ENCODE results near the gene PCDH7.

Gene PCDH7, protein sequence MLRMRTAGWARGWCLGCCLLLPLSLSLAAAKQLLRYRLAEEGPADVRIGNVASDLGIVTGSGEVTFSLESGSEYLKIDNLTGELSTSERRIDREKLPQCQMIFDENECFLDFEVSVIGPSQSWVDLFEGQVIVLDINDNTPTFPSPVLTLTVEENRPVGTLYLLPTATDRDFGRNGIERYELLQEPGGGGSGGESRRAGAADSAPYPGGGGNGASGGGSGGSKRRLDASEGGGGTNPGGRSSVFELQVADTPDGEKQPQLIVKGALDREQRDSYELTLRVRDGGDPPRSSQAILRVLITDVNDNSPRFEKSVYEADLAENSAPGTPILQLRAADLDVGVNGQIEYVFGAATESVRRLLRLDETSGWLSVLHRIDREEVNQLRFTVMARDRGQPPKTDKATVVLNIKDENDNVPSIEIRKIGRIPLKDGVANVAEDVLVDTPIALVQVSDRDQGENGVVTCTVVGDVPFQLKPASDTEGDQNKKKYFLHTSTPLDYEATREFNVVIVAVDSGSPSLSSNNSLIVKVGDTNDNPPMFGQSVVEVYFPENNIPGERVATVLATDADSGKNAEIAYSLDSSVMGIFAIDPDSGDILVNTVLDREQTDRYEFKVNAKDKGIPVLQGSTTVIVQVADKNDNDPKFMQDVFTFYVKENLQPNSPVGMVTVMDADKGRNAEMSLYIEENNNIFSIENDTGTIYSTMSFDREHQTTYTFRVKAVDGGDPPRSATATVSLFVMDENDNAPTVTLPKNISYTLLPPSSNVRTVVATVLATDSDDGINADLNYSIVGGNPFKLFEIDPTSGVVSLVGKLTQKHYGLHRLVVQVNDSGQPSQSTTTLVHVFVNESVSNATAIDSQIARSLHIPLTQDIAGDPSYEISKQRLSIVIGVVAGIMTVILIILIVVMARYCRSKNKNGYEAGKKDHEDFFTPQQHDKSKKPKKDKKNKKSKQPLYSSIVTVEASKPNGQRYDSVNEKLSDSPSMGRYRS (N-terminal part only)

DNA sequence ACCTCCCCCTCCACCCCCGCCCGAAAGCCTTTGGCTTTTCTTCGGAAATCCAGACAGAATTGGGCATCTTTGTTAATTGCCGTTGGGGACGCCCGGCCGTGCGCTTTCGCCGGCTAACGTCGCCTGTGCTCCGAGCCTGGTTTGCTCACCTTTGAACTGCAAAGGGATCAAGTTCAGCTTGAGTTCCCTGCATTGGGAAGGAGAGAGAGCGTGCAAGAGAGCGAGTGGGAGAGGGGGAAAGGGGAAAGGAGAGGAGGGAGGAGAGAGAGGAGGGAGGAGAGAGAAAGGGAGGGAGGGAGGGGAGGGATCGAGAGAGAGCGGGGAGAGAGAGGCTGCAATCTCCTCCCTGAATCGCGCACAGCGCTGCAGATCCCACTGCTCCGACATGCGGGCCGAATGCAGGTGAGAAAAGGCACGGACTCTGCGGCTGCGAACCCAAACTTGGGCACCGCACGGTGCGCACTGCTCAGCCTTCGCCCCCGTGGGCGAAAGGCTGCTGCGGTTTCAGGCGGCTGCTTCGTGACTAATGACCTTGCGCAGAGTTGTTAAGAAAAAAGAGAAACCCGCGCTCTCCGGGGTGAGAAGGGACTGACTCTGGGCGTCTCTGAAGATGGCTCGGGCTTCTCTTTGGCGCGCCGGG lies at the start of gene PCDH7:
TSS of gene PCDH7 (plus strand) at position 349 of the 640 bp plus-strand sequence. CDS start 1,054 bp downstream, outside the sequence.
- peak; percentile 23 for DNase-seq (ENCODE audit: low spot score)
- FAIRE-seq: no peak

DNA sequence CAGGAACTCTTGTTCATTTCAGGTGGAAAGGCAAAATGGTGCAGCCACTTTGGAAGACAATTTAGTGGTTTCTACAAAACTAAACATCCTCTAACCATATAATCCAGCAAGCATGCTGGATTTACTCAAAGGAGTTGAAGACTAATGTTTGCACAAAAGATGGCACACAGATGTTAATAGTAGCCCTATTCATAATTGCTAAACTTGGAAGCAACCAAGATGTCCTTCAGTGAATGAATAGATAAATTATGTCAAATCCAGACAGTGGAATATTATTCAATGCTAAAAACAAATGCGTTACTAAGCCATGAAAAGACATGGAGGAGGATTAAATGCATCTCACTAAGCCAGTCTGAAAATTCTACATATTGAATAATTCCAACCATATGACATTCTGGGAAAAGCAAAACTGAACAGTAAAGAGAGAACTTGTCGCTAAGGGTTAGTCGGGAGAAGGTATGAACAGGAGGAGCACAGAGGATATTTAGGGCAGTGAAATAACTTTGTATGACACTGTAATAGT lies 48.2 kb upstream of the PCDH7 start:
- FAIRE-seq (no peak), DNase-seq (ENCODE audit: low spot score) (no peak)

DNA sequence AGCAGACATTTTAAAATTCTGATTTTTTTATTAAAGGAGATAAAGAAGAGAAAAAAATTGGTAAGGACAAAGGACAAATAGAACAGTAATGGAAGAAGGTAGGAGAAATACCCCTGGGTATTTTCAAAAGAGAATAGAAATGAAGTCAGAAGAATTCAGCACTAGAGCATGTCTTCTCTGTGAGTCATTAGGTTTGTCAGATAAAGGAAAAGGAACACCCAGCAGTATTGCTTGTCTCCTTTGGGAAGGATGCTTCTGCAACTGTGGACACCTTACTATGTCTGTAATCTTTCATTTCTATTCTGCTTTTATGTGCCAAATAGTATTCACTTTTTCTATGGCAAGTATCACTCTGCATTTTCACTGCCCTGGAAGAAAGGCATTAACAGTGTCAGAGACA lies 24.0 kb upstream of the PCDH7 start:
- FAIRE-seq (no peak), DNase-seq (ENCODE audit: low spot score) (no peak)

DNA sequence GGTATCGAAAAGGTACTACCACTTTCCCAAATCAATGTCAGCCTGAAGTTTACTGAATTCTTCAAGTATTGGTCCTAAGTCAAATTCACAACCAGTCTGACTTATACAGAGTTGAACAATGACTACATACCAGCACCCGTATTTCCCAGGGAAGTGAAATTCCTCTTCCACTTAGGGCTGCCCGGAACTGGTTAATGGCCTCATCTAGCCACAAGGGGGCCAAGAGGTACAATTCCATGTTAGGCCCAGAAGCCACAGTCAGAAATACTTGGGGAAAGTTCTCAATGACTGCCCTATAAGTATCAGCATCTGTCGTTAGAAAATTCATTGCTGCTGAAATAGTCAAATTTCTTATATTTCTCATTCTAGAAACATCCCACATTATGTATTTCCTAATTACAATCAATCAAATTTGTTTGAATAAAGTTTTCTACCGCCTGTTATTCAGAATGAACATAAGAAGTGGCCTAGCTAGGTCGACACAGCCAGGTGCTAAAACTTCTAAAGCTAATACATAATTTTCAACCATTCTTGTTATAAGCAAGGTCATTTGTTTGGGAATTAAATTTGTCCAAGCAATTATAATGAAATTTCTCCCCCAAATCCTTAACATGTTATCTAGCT lies 5.6 kb upstream of the PCDH7 start:
- DNase-seq (ENCODE audit: low spot score): no peak
- FAIRE-seq: peak; percentile 14

DNA sequence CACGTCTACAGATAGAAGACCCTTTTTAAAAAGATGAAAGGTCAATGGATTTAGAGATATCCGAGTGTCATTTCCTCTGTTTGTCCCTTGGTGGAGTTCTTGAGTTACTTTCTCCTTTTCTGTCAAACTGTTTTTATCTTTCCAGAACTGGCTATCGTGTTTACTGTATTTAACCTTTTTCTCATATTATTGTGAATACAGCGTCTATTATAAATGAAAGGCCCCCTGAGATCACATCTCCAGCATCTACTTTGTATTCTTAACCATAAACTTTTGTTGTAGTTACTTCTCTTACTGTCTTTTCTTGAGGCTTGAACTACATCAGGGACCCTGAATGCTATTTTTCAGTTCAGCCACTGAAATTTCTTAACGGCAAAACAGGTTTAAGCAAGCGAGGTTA lies 4.0 kb upstream of the PCDH7 start:
- peak; percentile 63 for FAIRE-seq
- DNase-seq (ENCODE audit: low spot score): peak; percentile 40

DNA sequence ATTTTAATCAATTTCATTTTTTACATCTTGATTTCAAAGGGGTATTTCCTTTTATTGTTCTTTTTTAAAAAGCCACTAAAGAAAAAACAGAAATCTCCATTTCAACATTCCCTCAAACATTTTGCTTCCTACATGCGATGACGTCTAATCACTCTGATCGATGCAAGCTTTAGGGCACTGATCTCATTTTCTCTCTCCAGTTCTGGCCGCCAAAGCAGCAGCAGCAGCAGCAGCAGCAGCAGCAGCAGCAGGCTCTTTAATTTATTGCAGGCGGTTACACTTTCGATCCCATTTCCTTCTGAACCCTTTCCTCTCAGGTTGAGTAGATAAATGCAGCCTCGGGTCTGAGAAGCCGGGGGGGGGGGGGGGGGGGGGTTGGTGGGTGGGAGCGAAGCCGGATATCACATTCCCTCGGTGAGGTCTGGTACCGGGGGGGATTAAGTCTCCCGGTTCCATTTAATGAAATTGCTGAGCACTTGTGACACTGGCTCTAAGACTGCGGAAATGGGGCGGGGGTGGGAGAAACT lies 3.4 kb upstream of the PCDH7 start:
- DNase-seq (ENCODE audit: low spot score): no peak
- FAIRE-seq: no peak

DNA sequence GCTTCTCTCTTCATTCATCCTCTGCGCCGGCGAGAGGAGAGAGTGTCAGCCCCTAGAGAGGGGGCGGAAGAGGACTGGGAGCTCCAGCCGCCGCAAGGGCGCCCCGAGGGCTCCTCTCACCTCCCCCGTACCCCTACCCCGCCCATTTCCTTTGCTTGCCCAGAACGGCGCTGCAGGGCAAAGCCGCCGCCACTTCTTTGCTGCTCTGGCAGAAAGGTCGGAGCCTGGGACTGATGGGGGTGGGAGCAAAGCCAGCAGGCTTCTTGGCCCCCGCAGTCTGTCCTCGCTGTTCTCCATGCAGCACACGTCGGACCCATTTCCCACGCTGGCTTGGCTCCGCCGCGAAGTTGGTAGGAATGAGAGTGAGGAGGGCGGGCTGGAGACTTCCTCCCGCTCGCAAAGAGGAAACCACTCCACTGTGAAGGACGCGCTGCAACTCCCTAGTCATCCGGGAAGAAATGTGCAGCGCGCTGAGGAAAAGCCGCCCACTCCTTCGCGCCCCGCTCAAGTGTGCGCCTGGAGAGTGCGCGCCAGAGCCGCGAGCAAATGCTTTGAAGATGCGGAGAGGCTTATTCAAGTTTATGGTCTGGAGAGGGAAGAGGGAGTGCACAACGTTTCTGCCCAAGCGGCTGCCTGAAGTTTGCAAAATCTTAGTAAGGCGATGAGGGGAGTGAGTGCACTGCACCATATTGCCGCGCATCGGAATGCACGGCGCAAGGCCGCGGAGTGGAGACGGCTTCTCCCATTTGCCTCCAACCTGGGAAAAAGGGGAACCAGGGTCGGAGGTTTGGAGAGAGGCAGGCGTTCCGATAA lies 2.8 kb upstream of the PCDH7 start:
- FAIRE-seq (no peak), DNase-seq (ENCODE audit: low spot score) (peak; percentile 25)

DNA sequence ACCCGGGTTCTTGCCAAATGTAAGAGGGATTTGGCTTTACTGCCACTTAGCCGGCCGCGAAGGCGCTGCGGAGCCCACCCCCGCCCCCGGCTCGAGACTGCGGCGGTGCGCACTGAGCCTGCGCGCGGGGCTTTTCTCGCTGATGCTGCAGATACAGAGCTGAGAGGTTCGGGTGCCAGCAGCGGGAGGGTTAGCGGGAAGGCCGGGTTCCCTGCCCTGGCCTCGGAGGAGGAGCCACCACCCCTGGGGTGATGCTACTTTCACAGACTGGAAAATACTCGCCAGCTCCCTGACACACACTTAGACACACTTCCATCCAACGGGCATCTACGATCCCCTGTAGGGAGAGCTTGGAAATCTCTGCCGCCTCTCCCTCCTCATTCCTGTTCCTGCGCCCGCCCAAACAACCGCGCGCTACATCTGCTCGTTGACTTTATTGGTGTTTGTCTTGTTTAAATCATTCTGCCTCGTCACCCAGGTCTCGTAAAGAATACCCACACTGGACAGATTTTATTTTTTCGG lies 2.1 kb upstream of the PCDH7 start:
- no peak for DNase-seq (ENCODE audit: low spot score)
- FAIRE-seq: no peak

DNA sequence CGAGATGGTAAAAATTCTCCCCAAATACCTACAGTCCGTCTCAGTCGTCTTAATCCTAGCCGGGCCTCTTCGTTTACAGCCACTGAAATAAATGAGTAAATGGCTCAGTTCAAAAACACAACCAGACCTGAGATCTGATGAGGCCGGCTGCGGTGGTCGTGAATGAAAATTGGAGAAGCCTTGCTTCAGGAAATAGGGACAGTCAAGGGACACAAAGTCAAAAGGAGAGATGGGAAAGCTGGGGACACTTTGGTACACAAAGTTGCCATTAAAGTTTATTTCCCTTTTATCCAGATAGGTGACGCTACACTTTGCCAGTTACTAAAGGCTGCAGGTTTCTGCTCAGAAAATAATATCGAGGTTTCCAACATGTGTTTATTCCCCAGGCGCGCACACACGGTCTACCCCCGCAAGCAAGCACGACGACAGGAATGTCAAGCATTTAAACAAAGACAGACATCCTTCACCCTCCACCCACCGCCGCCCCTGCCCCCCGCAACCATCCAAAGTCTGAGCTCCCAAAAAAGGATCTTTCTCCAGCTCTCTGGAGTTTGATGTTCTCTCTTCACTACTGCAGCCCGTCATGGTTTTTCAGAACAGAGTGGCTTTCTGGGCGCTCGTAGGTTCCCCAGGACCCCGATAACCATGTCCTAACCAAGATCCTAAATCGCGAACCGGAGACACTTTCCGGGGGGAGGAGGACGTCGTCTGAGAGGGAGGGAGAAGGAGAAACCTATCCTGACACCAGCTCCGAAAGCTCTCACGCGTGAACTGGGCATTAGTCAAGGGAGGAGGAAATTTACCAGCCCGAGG lies 1.3 kb upstream of the PCDH7 start:
- FAIRE-seq (no peak), DNase-seq (ENCODE audit: low spot score) (no peak)

DNA sequence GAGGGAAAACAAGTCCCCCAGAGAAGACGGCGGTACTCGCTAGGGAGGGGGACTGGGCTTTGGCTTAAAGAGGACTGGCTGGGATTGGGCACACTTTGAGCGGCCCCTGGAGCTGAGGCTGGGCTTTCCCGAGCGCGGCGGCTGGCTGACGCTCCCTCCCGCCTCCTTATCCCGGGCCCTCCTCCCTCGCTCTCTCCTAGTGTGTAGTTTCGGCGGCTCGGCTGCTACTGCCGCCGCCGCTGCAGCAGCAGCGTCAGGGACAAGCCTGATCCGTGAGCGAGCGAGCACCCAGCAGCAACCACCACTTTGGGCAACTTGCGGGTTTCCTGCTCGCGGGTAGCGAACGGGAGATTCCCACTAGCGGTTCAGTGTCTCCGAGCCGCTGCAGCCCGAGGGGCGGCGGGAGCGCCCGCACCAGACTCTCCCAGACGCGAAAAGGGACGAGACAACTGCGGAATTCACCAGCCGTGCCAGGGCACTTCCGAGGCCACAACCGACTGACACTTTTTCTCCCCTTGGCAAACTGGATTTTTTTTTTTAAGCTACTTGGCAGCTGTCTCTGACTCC lies 632 bp upstream of the PCDH7 start:
- DNase-seq (ENCODE audit: low spot score): peak; percentile 30
- FAIRE-seq: no peak

DNA sequence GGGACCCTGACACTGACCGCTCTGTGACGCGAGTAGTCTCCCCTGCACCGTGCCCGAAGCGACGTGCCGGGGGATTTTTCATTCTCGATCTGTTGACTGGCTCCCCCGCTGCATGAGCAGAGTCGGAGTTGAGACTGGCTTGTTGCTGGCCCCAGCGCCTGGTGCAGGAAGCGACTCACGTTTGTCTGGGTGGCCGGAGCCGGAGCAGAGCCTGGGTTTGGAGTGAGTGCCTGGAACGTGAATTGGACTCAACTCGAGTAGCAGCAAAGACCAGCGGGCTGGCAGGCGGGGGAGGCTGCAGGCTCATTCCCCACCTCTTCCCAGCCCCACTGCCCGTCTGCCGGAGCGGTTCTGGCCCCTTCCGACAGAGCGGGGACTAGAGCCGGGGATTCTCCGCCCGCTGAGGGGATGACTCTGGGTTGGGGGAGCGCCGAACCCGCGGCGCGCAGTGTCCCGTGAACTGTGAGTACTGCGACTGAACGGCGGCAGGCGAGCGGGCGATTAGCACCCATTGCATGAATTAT lies 554 bp downstream of the PCDH7 start:
- DNase-seq (ENCODE audit: low spot score): peak; percentile 10
- no peak for FAIRE-seq

DNA sequence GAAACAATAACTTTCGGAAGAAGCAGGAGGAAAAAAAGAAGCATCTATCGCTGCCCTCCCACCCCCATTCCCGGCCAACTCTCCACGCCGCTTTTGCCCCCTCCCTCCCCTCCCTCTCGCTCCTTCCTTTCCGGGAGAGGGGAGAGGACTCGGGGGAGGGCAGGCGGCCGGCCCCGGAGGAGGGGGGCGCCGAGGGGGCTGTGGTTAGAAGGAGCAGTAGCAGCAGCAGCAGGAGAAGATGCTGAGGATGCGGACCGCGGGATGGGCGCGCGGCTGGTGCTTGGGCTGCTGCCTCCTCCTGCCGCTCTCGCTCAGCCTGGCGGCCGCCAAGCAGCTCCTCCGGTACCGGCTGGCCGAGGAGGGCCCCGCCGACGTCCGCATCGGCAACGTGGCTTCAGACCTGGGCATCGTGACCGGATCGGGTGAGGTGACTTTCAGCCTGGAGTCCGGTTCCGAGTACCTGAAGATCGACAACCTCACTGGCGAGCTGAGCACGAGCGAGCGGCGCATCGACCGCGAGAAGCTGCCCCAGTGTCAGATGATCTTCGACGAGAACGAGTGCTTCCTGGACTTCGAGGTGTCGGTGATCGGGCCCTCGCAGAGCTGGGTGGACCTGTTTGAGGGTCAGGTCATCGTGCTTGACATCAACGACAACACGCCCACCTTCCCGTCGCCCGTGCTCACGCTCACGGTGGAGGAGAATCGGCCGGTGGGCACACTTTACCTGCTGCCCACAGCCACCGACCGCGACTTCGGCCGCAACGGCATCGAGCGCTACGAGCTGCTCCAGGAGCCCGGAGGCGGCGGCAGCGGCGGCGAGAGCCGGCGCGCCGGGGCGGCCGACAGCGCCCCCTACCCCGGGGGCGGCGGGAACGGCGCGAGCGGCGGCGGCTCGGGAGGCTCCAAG lies 1.3 kb downstream of the PCDH7 start:
- FAIRE-seq (no peak), DNase-seq (ENCODE audit: low spot score) (no peak)

DNA sequence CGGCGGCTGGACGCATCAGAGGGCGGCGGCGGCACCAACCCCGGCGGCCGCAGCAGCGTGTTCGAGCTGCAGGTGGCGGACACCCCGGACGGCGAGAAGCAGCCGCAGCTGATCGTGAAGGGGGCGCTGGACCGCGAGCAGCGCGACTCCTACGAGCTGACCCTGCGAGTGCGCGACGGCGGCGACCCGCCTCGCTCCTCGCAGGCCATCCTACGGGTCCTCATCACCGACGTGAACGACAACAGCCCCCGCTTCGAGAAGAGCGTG lies 1.9 kb downstream of the PCDH7 start:
- no peak for DNase-seq (ENCODE audit: low spot score)
- no peak for FAIRE-seq

DNA sequence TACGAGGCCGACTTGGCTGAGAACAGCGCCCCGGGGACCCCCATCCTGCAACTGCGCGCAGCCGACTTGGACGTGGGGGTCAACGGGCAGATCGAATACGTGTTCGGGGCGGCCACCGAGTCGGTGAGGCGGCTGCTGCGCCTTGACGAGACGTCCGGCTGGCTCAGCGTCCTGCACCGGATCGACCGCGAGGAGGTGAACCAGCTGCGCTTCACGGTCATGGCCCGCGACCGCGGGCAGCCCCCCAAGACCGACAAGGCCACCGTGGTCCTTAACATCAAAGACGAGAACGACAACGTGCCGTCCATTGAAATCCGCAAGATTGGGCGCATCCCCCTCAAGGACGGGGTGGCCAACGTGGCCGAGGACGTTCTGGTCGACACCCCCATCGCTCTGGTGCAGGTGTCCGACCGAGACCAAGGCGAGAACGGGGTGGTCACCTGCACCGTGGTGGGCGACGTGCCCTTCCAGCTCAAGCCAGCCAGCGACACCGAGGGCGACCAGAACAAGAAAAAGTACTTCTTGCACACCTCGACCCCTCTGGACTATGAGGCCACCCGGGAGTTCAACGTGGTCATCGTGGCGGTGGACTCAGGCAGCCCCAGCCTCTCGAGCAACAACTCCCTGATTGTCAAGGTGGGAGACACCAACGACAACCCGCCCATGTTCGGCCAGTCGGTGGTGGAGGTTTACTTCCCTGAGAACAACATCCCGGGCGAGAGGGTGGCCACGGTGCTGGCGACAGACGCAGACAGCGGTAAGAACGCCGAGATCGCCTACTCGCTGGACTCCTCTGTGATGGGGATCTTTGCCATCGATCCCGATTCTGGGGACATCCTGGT lies 2.4 kb downstream of the PCDH7 start:
- DNase-seq (ENCODE audit: low spot score) (no peak), FAIRE-seq (no peak)

DNA sequence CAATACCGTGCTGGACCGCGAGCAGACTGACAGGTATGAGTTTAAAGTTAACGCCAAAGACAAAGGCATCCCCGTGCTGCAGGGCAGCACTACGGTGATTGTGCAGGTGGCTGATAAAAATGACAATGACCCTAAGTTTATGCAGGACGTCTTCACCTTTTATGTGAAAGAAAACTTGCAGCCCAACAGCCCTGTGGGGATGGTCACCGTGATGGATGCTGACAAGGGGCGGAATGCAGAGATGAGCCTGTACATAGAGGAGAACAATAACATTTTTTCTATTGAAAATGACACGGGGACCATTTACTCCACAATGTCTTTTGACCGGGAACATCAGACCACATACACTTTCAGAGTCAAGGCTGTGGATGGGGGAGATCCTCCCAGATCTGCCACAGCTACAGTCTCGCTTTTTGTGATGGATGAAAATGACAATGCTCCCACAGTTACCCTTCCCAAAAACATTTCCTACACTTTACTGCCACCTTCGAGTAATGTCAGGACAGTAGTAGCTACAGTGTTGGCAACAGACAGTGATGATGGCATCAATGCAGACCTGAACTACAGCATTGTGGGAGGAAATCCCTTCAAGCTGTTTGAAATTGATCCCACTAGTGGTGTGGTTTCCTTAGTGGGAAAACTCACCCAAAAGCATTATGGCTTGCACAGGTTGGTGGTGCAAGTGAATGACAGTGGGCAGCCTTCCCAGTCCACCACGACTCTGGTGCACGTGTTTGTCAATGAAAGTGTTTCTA lies 3.2 kb downstream of the PCDH7 start:
- DNase-seq (ENCODE audit: low spot score): no peak
- FAIRE-seq: no peak

DNA sequence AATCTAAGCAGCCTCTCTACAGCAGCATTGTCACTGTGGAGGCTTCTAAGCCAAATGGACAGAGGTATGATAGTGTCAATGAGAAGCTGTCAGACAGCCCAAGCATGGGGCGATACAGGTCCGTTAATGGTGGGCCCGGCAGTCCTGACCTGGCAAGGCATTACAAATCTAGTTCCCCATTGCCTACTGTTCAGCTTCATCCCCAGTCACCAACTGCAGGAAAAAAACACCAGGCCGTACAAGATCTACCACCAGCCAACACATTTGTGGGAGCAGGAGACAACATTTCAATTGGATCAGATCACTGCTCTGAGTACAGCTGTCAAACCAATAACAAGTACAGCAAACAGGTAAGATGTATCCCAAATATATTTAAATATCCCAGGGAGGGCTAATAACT lies 4.1 kb downstream of the PCDH7 start:
- DNase-seq (ENCODE audit: low spot score): no peak
- FAIRE-seq: no peak

Data from RCC 7860 (cell line).